ENCODE measurements around the gene ATP13A1.

Gene ATP13A1

DNA sequence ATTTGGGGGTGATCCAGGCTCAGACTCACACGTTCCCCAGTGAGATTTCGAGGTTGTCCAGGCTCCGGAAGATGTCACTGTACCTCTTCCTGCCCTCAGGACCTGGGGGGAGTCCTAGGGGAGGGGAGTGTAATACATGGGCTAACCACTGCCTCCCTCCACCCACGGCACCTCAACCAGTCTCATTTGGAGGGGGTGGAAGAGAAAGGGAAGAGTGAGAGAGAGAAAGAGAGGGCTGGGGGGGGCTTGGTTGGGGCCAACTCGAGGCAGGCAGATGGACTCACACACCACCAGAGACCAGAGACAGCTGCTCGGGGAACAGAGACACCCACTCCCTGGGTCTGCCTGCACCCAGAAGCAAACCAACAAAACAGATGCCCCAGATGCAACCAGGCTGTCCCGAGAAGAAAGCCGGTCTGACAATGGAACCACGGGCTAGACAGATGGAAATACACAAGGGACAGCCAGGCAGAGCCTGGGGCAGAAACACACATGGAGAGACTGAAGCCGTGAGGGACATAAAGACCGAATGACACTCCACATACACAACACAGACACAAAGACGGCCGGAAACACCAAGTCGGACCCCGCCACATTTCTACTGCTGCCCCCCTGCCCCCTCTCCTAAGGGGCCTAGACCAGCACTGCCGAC lies 20.8 kb downstream of the ATP13A1 start:
- peak in 1 of 2 experiments; percentile 35 for DNase-seq

- DNase-seq = no peak
Measured at GRCh38 chr19:19637523-19638251, 25.8 kb downstream of the ATP13A1 start.

- DNase-seq = no peak
Measured at GRCh38 chr19:19637186-19637522, 26.3 kb downstream of the ATP13A1 start.

DNA sequence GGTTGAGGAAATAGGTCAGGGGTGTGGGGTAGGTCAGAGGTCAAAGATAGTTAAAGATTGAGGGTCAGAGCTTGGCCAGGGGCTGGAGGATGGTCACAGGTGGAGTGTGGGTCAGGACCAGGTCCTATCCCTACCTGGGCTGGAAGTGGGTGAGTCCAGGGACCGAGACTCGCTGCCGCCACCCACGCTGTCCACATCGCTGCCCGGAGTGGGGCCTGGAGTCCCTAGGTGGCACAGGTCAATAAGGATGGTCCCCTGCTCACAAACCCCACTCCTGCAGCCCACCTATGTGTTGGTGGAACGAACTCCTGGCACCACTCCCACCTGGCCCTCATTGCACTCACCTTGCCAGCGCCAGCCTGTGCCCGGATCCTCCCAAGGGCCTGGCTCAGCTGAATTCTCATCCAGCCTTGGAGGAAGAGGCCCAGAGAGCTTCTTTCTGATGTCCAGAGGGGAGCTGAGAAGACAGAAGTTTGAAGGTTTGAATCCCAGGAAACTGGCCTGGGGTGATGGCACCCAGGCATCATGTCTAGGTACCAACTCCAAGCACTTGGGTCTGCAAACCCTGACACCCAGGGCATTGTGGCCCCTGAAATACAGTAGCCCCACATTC lies 26.8 kb downstream of the ATP13A1 start:
- DNase-seq = no peak

DNA sequence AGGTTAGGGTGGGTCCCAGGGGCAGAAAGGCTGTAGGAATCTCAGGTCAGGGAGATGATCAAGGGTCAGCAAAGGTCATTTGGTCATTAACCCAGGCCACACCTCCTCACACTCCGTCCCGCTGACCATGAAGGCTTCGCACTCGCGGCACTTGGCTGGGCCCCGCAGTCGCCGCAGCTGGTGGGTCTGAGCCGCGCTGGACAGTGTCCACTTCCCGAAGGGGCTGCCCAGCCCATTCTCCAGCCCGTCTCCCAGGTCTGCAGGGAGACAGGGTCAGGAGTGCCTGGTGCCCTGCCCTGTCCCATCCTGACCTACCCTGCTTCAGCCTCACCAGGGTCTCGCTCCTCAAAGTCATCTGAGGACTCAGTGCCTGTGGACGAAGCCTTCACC lies 28.2 kb downstream of the ATP13A1 start:
- DNase-seq = no peak

- no peak for DNase-seq
Measured at GRCh38 chr19:19634516-19635312, 28.8 kb downstream of the ATP13A1 start.

DNA sequence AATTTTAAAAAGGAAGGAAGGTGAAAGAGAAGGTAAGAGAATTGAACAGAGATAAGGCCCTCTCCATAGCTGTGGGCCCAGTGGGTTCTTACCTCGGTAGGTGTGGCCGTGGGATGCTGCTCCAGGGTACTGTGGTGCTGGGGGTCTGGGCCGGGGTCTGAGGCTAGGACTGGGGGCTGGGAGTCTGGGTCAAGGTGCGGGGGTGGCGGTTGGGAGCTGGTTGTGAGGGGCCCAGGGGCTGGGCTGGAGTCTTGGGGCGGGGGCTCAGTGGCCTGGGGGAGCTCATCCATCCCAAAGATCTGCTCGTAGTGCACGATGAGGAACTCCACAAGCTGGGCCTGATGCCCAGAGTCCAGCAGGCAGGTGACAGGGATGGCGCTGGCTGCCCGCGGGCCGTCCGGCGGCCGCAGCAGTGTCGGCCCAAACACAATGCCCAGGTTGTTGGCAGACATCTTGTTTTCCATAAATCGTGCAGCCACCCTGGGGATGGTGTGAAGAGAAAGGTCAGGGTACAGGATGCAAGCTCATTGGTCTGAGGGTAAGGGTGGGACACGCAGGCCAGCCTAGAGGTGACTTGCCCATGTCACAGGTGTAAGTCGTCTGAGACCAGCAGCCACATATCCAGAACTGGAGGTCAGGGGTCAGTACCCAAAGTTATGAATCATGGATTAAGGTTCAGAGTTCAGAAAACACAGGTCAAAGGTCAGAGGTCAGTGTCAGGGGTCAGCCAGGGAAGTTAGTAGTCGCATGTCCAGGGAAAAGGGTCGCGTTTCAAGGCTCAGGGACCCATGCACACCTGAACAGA lies 29.6 kb downstream of the ATP13A1 start:
- no peak for DNase-seq

- no peak for DNase-seq
Measured at GRCh38 chr19:19632661-19633060, 30.8 kb downstream of the ATP13A1 start.

- DNase-seq = no peak
Measured at GRCh38 chr19:19631346-19631745, 32.1 kb downstream of the ATP13A1 start.

DNA sequence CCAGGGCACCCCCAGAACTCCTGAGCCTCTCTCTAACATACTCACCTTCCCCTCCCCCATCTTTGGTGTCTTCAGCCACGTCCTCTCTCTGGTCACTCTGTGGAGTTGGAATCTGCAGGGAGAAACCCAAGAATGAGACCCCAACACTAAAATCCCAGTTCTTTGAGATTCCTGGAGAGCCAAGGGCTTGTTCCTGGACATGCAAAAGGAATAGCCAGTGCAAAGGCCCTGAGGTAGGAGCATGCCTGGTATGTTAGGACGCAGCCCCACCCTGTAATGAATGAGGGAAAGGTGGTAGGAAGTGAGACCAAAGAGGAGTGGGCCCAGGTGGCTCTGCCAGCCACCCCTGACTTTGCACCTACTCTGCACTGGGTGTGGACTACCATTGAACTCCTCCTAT lies 33.0 kb downstream of the ATP13A1 start:
- no peak for DNase-seq

DNA sequence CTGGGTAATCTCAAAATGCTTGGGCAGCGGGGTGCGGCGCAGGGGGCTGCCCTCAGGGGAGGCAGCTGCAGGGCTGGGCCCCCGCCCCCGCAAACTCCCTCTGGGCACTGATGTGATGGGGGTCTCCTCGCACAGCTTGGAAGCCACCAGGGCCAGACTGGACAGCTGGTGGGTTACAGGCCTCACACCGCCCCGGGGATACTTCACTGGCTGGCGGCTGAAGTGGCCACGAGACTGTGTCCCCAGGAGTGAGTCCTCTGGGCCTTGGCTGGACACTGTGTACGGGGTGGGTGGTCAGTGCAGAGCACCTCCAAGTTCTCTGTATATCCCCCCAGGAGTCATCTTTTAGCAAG lies 33.4 kb downstream of the ATP13A1 start:
- no peak for DNase-seq

- DNase-seq = no peak
Measured at GRCh38 chr19:19628501-19629134, 34.9 kb downstream of the ATP13A1 start.

GRCh38 chr19:19627621-19628500 lies 35.6 kb downstream of the ATP13A1 start, which contains the start of gene LPAR2:
Gene LPAR2, minus strand, starts transcription at chr19:19628220. Its CDS starts 945 bp downstream, at chr19:19627275.
- DNase-seq = no peak

GRCh38 chr19:19626516-19627472 lies 36.7 kb downstream of the ATP13A1 start:
- DNase-seq = no peak

- no peak for DNase-seq
Measured at GRCh38 chr19:19624032-19624570, 39.4 kb downstream of the ATP13A1 start.

GRCh38 chr19:19623383-19623782 lies 40.1 kb downstream of the ATP13A1 start:
- DNase-seq = no peak

DNA sequence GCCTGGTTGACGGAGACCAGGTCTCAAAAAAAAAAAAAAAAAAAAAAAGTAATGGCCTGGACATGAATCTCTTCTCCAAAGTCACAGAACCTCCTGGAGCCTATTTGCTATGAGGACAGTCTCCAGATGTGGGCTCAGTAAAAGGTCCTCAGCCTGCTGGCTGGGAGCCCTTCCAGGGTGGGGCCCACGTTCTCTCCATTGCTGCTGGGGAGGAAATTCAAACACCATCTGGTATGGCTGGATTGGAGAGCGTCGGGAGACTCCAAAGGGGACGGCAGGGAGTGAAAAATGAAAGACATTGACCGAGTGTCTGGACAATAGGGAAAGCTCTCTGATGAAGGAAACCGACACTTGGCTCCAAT lies 43.6 kb downstream of the ATP13A1 start:
- DNase-seq = no peak

DNA sequence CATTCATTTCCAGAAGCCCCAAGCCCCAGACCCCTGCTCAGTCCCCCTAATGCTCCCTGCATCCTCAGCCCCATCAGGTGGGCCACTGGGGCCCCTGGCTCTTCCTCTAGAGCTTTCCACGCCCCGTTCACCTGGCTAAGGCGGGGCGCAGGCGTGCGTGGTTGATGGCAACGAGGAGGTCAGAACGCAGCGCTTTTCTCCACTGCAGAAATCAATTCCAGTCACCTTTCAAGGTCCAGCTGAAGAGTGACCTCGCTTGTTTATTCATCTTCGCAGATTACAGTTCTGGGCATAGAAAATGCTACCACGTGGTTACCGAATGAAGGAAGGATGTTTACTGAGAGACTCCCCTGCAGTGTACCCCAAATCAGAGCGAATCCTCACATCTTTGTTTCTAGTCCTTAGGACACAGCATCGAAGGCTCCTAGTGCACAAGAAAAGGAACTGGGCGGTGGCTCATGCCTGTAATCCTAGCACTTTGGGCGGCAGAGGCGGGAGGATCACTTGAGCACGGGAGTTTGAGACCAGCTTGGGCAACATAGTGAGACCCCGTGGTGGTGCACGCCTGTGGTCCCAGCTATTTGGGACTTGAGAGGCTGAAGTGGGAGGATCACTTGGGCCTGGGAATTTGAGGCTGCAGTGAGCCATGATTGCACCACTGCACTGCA lies 44.2 kb downstream of the ATP13A1 start:
- DNase-seq = no peak

Data from SW 1271 (cell line).